Heart right ventricle (tissue), 16 donors: Measurements from ENCODE around the gene BOD1L1. TPM values are rescaled to one million over a fixed set of nuclear protein-coding genes. Genes with fewer than 3 reads are reported as not detected.

Experiments
- ATAC-seq, 8 donors: fragments of 200-7000 bp; cut with Tn5 transposase; one replicate each; pipeline ENCODE4 v1.9.1; 2020; ENCODE audit warnings: mild to moderate bottlenecking in 8 of 8, moderate library complexity in 8 of 8, moderate number of reproducible peaks in 1 of 8
- DNase-seq, 2 donors: peaks; one replicate each; pipeline ENCODE4 v3.0.0-alpha.2; 2020
- H3K27ac ChIP-seq, 10 donors: fragments of 200-600 bp; sonication (generic) in 2 of 10; one replicate each; pipeline versions ENCODE4 v1.5.0 to v1.8.0; 2020 to 2022; ENCODE audit warnings: mild to moderate bottlenecking in 3 of 10
- H3K27me3 ChIP-seq, 7 donors: fragments of 200-600 bp; one replicate each; pipeline ENCODE4 v1.8.0; 2021 to 2022; ENCODE audit warnings: mild to moderate bottlenecking in 2 of 7
- H3K36me3 ChIP-seq, 9 donors: fragments of 200-600 bp; sonication (generic) in 1 of 9; one replicate each; pipeline versions ENCODE4 v1.5.0 to v1.8.0; 2020 to 2022; ENCODE audit warnings: mild to moderate bottlenecking in 2 of 9
- H3K4me1 ChIP-seq, 9 donors: fragments of 200-600 bp; sonication (generic) in 1 of 9; one replicate each; pipeline versions ENCODE4 v1.5.0 to v1.8.0; 2020 to 2022; ENCODE audit warnings: mild to moderate bottlenecking in 4 of 9
- H3K4me3 ChIP-seq, 10 donors: fragments of 200-600 bp; sonication (generic) in 2 of 10; one replicate each; pipeline versions ENCODE4 v1.5.0 to v1.8.0; 2020 to 2022; ENCODE audit warnings: mild to moderate bottlenecking in 7 of 10, moderate library complexity in 2 of 10
- H3K9me3 ChIP-seq, 11 donors: fragments of 200-600 bp in 10 of 11; sonication (generic) in 2 of 11; one replicate each; pipeline versions ENCODE4 v1.5.0 to v1.8.0; 2013 to 2022; ENCODE audit warnings: mild to moderate bottlenecking in 2 of 11, control low read depth in 1 of 11, moderate library complexity in 1 of 11
- WGBS, 2 donors: extraction: QIAGEN DNeasy Blood & Tissue Kit; methylation state at CpG; one replicate each; pipeline ENCODE4 v1.1.7; 2013; ENCODE audit warnings: inconsistent platforms in 1 of 2; 5-methylcytosine and 5-hydroxymethylcytosine counted together
- intact Hi-C, 10 donors: fragments of 100-400 bp; cut with DNase I; formaldehyde crosslinking; loops; one replicate each; pipeline versions ENCODE4 v1.11.1 to v1.14.2; 2022
- polyA plus RNA-seq, 2 donors: library from polyadenylated mRNA; stranded (reverse); fragments of 200-250 nt; gene quantifications; one replicate each; pipeline ENCODE4 v1.2.3, GENCODE V29; 2013
- total RNA-seq, 10 donors: library from RNA; stranded (reverse); fragmentation: NEBNext Ultra II Directional in 3 of 10; extraction: Animal tissue kit (Norgen Biotek cat#: 25700) in 3 of 10; gene quantifications; one replicate each; pipeline versions ENCODE4 v1.2.1 to v1.2.4, GENCODE V29; 2021 to 2023
- TF ChIP-seq, protein P1 (sequence below), 9 donors: fragments of 200-600 bp; sonication (generic) in 2 of 9; IDR thresholded peaks; one replicate each; pipeline versions ENCODE4 v1.5.0 to v1.8.0; 2021 to 2022; ENCODE audit warnings: antibody characterized with exemption in 9 of 9, mild to moderate bottlenecking in 5 of 9, moderate library complexity in 1 of 9
- donor health status: Arrhythmogenic right ventricular cardiomyopathy.
- donor health status: ischemic (EF 13 %, LVEDD 7.1; RV severe dilation, severe dysfunction).
- donor health status: healthy with polysubstance abuse.
- donor health status: DM: no; HTN: yes; CAD: no.
- donor health status: DM: no; HTN: no; CAD: no.
- donor health status: ischemic (EF 25% LVEDD 6.9; RV normal size, moderate dysfunction).
- donor health status: ischemic (EF 25% LVEDD 5.7; RV mildly dilated, moderate dysfunction).
- donor health status: healthy.
- donor health status: DM: yes; HTN: yes; CAD: no.
- donor health status: Ischemic cardiomyopathy.
- donor health status: ischemic (EF 35%, LVEDD 5.7; RV mildly dilated, moderate dysfunction).
- donor health status: nonischemic (EF 11% LVEDD 7.7; RV severe dilation, severe dysfunction).
- donor health status: DM: yes; HTN: yes; CAD: no.
- donor health status: PGD.
- donor health status: ischemic (EF 29% LVEDD 5.4; RV normal size, mild dysfunction).
- donor health status: nonischemic (EF 23%, LVEDD 6.1; RV moderate dilation, normal function).

Gene BOD1L1
- total and polyA plus RNA-seq, 12 donors: 7.9 to 28.1 (median 23.5) TPM

DNA sequence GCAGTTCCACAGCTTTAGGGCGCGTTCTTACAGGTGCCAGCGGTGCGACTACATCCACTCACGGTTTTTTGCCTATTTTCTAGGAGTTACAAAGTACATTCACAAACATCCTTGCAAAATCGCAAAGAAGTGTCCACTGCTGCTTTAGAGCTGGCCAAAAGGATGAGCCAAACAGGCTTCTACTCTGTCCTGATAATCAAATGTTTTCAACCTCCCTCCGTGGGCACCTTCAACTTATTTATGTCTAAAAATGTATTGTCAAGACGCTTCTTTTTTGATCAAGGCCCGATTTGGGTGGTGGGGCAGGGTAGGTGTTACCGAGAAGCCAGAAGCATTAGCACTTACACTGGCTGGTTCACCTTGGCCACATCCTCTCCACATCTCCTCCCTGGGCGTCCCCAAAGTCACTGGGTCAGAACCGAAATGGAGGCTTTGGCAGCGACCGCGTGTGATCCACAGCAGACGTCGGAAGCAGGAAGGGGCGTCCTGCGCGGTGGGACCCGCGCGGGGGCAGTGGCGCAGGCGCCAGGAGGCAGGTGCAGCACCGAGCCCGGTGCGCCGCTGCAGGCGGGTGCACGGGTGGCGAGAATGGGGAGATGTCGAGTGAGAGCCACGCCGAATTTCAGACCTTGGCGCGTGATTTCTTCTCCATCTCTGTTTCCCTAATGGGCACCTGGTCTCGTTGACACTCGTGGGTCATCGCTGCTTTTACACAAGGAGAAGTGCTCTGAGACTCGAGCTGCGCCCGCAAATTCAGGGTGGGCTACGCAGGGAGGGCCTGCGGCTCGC lies 100.1 kb downstream of the BOD1L1 start:
- H3K27ac ChIP-seq: no peak overlapping the region
- peaks cover 0 to 38% (median 14%) of the 10 kb centered on the region in 9 donors for H3K4me1 ChIP-seq
- 2 to 4% methylated on average over 46 of the region's 46 CpGs for WGBS, 2 donors
- H3K9me3 ChIP-seq: peaks cover 0 to 17% (median 10%) of the 10 kb centered on the region in 11 donors
- DNase-seq (no peak), ATAC-seq (no peak)
- intact Hi-C loops: no loop called here
- H3K36me3 ChIP-seq: no peaks in the 10 kb centered on the region
- TF ChIP-seq, protein P1, sequence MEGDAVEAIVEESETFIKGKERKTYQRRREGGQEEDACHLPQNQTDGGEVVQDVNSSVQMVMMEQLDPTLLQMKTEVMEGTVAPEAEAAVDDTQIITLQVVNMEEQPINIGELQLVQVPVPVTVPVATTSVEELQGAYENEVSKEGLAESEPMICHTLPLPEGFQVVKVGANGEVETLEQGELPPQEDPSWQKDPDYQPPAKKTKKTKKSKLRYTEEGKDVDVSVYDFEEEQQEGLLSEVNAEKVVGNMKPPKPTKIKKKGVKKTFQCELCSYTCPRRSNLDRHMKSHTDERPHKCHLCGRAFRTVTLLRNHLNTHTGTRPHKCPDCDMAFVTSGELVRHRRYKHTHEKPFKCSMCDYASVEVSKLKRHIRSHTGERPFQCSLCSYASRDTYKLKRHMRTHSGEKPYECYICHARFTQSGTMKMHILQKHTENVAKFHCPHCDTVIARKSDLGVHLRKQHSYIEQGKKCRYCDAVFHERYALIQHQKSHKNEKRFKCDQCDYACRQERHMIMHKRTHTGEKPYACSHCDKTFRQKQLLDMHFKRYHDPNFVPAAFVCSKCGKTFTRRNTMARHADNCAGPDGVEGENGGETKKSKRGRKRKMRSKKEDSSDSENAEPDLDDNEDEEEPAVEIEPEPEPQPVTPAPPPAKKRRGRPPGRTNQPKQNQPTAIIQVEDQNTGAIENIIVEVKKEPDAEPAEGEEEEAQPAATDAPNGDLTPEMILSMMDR (IDR thresholded peaks at IDR 0.05): no peak
- H3K27me3 ChIP-seq: peaks cover 51 to 100% (median 99%) of the 10 kb centered on the region in 7 donors
- H3K4me3 ChIP-seq: no peak overlapping the region

DNA sequence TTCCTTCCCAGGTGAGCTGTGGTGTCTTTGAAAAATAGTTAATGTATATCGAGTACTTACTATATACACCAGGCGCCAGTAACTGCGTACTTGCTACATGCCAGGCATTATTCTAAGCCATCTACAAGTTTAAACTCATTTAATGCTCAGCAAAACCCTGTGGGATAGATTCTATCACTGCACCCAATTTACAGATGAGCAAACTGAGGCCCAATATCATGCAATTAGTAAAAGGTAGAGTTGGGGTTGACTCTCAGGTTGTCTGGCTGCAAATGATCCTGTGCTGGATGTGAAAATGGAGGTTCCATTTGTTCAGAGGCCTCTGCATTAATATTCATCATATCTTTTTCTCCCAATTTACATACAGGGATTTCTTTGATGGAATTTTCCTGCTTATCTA lies 100.9 kb downstream of the BOD1L1 start:
- H3K27me3 ChIP-seq: peaks cover 55 to 100% (median 99%) of the 10 kb centered on the region in 7 donors
- H3K27ac ChIP-seq: no peak overlapping the region
- H3K4me1 ChIP-seq: peaks cover 0 to 41% (median 14%) of the 10 kb centered on the region in 9 donors
- peaks cover 0 to 17% (median 10%) of the 10 kb centered on the region in 11 donors for H3K9me3 ChIP-seq
- DNase-seq (no peak), ATAC-seq (no peak)
- 37 to 51% methylated on average over 3 of the region's 3 CpGs for WGBS, 2 donors
- intact Hi-C loops: no loop called here
- H3K36me3 ChIP-seq: no peaks in the 10 kb centered on the region
- no peak overlapping the region for H3K4me3 ChIP-seq
- TF ChIP-seq, protein P1 (IDR thresholded peaks at IDR 0.05): no peak

DNA sequence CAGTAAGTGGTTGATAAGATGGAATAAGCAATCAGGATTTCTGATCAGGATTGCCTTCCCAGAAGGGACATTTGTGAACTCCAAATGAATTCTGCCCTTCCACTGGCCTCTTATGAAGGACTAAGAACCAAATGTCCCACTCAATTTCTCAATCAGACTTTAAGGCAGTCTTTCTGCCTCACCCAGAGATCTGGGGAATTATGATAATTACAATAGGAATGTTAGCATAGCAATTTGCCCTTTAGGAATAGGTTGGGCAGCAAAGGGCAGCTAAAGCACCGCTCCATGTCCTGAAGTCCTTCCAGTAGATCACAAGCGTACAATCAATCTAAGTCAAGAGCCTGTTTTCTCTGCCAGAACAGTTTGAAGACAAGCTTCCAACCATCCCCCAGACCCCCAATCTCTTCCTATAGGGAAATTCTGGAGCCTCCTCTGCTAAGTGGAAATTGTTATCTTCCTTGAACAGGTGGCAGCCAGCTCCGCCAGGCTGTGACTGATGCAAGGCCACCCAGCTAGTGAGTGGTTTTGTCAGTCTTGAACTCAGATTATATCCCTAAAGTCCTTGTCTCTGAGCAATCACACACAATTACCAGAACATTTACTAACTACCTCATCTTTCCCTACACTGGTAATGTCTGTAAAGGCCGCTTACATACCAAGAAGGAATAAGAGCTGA lies 101.8 kb downstream of the BOD1L1 start:
- Histone ChIP-seq H3K27me3 (peaks cover 56 to 100% (median 99%) of the 10 kb centered on the region in 7 donors), H3K4me1 (peaks cover 0 to 34% (median 14%) of the 10 kb centered on the region in 9 donors), H3K36me3 (no peaks in the 10 kb centered on the region), H3K9me3 (peaks cover 0 to 17% (median 10%) of the 10 kb centered on the region in 11 donors), H3K4me3 (no peak overlapping the region), H3K27ac (no peak overlapping the region)
- WGBS, 2 donors: 35 to 44% methylated on average over 4 of the region's 4 CpGs
- DNase-seq (no peak), ATAC-seq (no peak)
- intact Hi-C loops: no loop called here
- TF ChIP-seq, protein P1 (IDR thresholded peaks at IDR 0.05): no peak

DNA sequence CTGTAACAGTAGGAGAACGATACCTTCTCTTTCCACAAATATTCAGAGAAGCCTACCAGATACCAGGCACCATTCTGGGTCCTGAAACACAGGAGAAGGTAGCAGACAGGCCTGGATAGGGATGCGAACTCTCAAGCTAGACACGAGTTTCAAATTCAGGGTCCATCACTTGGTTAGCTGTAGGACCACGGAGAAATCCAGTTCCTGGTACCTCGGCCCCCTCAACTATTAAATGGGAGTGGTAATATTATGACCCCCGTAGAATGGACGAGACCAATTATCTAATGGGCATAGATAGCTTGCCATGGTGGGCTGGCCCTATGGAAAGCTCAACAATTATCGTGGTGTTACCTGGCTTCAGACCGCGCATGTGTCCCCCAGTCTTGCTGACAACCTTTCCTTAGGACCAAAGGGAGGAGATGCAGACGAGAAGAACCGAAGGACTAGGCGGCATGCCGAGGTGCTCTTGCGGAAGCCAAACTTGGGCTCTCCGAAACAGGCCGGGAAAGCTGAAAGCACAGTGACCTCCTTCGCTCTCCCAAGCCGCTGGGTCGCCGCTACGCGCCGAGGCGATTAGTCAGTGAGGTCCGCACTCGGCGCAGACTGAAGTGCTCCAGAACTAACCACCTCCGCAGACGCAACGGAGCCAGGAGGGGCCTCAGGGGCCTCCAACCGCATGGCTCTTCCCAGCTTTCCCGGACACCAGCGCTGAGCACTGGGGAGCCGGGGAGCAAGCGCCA lies 102.9 kb downstream of the BOD1L1 start:
- TF ChIP-seq, protein P1 (IDR thresholded peaks at IDR 0.05): no peak
- Histone ChIP-seq H3K27me3 (peaks cover 51 to 100% (median 100%) of the 10 kb centered on the region in 7 donors), H3K36me3 (no peaks in the 10 kb centered on the region), H3K4me3 (no peak overlapping the region), H3K9me3 (peaks cover 0 to 17% (median 10%) of the 10 kb centered on the region in 11 donors), H3K4me1 (peaks cover 0 to 34% (median 14%) of the 10 kb centered on the region in 9 donors), H3K27ac (no peak overlapping the region)
- WGBS, 2 donors: 8 to 9% methylated on average over 36 of the region's 36 CpGs
- DNase-seq (no peak), ATAC-seq (no peak)
- intact Hi-C loops: no loop called here
